Adrenal gland (tissue), 12 donors: Measurements from ENCODE around the gene UBL5. TPM values are rescaled to one million over a fixed set of nuclear protein-coding genes. Genes with fewer than 3 reads are reported as not detected.
A peak's percentile ranks its signal among the peaks of the same experiment; 100 is the strongest.
"Not testable (repeated sequence)": the region's sequence is repeated elsewhere in the genome, so short reads cannot be mapped to it uniquely, and the experiment has no call there.

Source experiments
- DNase-seq, 7 donors: peaks; one replicate each; pipeline ENCODE4 v3.0.0-alpha.2; 2019 to 2020
- H3K27ac ChIP-seq, 5 donors: fragments of 200-600 bp; sonication (generic) in 4 of 5; 1 replicate in 3 of 5; 2 replicates in 2 of 5; pipeline versions ENCODE4 v1.5.1 to v1.8.0; 2016 to 2020; ENCODE audit warnings: mild to moderate bottlenecking in 1 of 5
- H3K27me3 ChIP-seq: fragments of 200-600 bp; 2 replicates; pipeline ENCODE4 v1.8.0; 2021
- H3K36me3 ChIP-seq, 2 donors: fragments of 200-600 bp; replicated peaks in 1 of 2; 1 replicate in 1 of 2; 2 replicates in 1 of 2; pipeline versions ENCODE4 v1.5.1 to v1.8.0; 2018 to 2022
- H3K4me1 ChIP-seq, 2 donors: fragments of 200-600 bp; replicated peaks in 1 of 2; 1 replicate in 1 of 2; 2 replicates in 1 of 2; pipeline versions ENCODE4 v1.5.1 to v1.8.0; 2018 to 2021
- H3K4me3 ChIP-seq, 4 donors: fragments of 200-600 bp; sonication (generic) in 3 of 4; one replicate each; pipeline ENCODE4 v1.5.1; 2016 to 2018
- H3K9me3 ChIP-seq, 3 donors: fragments of 200-600 bp; sonication (generic) in 1 of 3; replicated peaks in 1 of 3; 1 replicate in 2 of 3; 2 replicates in 1 of 3; pipeline versions ENCODE4 v1.5.1 to v1.8.0; 2016 to 2021
- POLR2A ChIP-seq, 2 donors: fragments of 450-650 bp; IDR thresholded peaks; one replicate each; pipeline ENCODE4 v1.6.1; 2017; ENCODE audit warnings: antibody characterized with exemption in 2 of 2, mild to moderate bottlenecking in 2 of 2, moderate library complexity in 1 of 2
- WGBS, 4 donors: extraction: QIAGEN DNeasy Blood & Tissue Kit in 2 of 4; methylation state at CpG; one replicate each; pipeline versions ENCODE4 v1.1.5 to v1.1.7; 2013 to 2017; 5-methylcytosine and 5-hydroxymethylcytosine counted together
- intact Hi-C, 2 donors: fragments of 100-400 bp; cut with DNase I; formaldehyde crosslinking; loops; one replicate each; pipeline versions ENCODE4 v1.14.1 to v1.15.0; 2022 to 2023
- polyA plus RNA-seq, 3 donors: library from polyadenylated mRNA; stranded (reverse); fragments of 200-250 nt in 2 of 3; fragments of 350-450 nt in 1 of 3; fragmentation: Illumina TruSeq in 1 of 3; extraction: RNeasy Lipid Tissue Mini Kit (QIAGEN cat#74804) in 1 of 3; gene quantifications; one replicate each; pipeline ENCODE4 v1.2.3, GENCODE V29; 2013 to 2014
- total RNA-seq, 9 donors: library from RNA; depleted of rRNA in 4 of 9; stranded (reverse); fragments of >200 nt in 4 of 9; fragments of 120-200 nt in 1 of 9; fragmentation: NEBNext Ultra II Directional in 1 of 9; extraction: Animal tissue kit (Norgen Biotek cat#: 25700) in 1 of 9; gene quantifications; one replicate each; pipeline versions ENCODE4 v1.1.0 to v1.2.4, GENCODE V29; 2013 to 2023
- TF ChIP-seq, protein P1 (sequence below), 6 experiments: fragments of 450-650 bp in 4 of 6; fragments of 200-600 bp in 2 of 6; sonication (generic) in 1 of 6; IDR thresholded peaks; 1 replicate in 5 of 6; 2 replicates in 1 of 6; pipeline versions ENCODE4 v1.5.1 to v1.8.0; 2016 to 2021; ENCODE audit warnings: antibody characterized with exemption in 6 of 6, mild to moderate bottlenecking in 2 of 6, moderate library complexity in 1 of 6
- donor health status: healthy with polysubstance abuse.
- donor health status: Bipolar disorder and iron deficiency.
- donor health status: DM: yes; HTN: yes; CAD: no.
- donor health status: DM: no; HTN: no; CAD: no.
- donor health status: DM: no; HTN: no; CAD: no.
- donor health status: DM: yes; HTN: yes; CAD: no.

The UBL5 gene
- total and polyA plus RNA-seq, 12 donors = 352 to 2,424 (median 513) TPM

DNA sequence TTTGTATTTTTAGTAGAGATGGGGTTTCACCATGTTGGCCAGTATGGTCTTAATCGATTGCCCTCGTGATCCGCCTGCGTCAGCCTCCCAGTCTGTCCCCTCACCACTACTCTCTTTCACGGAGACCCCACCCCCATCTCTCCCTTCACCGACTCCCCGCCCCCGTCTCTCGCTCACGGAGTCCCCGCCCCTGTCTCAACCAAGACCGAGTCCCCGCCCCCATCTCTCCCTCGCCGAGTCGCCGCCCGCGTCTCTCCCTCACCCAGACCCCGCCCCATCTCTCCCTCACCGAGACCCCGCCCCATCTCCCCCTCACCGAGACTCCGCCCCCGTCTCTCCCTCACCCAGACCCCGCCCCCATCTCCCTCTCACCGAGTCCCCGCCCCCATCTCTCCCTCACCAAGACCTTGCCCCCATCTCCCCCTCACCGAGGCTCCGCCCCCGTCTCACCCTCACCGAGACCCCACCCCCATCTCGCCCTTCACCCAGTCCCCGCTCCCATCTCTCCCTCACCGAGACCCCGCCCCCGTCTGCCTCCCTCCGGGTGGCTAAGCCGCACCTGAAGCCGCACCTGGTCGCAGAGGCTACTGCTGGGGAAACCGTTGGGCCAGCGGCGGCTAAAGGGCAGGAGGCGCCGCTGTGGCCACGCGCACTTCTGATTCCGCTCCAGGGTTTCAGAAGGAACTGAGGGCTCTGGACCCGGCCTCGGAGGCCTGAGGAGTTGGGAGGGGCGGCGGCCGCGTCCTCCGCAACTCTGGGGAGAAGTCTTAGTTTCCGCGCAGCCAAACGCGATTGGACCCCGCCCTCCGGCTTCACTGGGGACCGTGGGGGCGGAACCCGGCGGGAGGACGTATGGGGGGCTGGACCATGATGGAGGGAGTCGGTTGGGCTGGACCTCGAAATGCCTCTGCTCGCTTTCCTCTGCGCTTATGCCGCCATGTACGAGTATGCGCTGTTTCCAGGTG, 42.1 kb upstream of the UBL5 start:
- H3K27ac ChIP-seq = peak overlapping the region; percentile 90 to 99 (median 97)
- intact Hi-C loops = no loop called here

DNA sequence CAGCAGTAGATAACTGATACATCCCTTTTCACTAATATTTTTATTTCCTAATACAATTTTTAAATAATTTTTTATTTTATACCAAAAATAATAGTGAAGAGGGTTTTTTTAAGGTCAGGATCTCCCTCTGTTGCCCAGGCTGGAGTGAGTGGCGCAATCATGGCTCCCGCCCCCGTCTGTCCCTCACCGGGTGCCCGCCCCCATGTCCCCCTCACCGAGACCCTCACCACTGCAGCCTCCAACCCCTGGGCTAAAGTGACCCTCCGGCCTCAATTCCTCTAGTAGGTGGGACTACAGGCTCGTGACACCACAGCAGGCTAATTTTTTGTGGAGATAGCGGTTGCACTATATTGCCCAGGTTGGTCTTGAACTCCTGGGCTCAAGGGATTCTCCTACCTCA, 41.4 kb upstream of the UBL5 start:
- peaks cover 9 to 14% of the 10 kb centered on the region in 2 donors for H3K4me1 ChIP-seq
- peak overlapping the region in 2 of 4 donors; percentile 89 to 96 for H3K4me3 ChIP-seq
- no peaks in the 10 kb centered on the region for H3K9me3 ChIP-seq
- H3K27ac ChIP-seq = peak overlapping the region in 4 of 5 donors; percentile 90 to 99 (median 98)
- no peaks in the 10 kb centered on the region for H3K27me3 ChIP-seq
- H3K36me3 ChIP-seq = no peaks in the 10 kb centered on the region
- DNase-seq = no peak
- no peak for TF ChIP-seq POLR2A (IDR thresholded peaks at IDR 0.05)
- TF ChIP-seq, protein P1, sequence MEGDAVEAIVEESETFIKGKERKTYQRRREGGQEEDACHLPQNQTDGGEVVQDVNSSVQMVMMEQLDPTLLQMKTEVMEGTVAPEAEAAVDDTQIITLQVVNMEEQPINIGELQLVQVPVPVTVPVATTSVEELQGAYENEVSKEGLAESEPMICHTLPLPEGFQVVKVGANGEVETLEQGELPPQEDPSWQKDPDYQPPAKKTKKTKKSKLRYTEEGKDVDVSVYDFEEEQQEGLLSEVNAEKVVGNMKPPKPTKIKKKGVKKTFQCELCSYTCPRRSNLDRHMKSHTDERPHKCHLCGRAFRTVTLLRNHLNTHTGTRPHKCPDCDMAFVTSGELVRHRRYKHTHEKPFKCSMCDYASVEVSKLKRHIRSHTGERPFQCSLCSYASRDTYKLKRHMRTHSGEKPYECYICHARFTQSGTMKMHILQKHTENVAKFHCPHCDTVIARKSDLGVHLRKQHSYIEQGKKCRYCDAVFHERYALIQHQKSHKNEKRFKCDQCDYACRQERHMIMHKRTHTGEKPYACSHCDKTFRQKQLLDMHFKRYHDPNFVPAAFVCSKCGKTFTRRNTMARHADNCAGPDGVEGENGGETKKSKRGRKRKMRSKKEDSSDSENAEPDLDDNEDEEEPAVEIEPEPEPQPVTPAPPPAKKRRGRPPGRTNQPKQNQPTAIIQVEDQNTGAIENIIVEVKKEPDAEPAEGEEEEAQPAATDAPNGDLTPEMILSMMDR (IDR thresholded peaks at IDR 0.05) = no peak
- WGBS, 4 donors = 47 to 54% (median 48%) methylated on average over 9 of the region's 9 CpGs
- intact Hi-C loops = no loop called here

More for the DNA sequence above, 42.1 kb upstream of the UBL5 start:
- Histone ChIP-seq H3K9me3 (no peaks in the 10 kb centered on the region), H3K4me1 (peaks cover 9 to 11% of the 10 kb centered on the region in 2 donors), H3K36me3 (no peaks in the 10 kb centered on the region), H3K4me3 (peak overlapping the region; percentile 48 to 96 (median 84)), H3K27me3 (no peaks in the 10 kb centered on the region)
- TF ChIP-seq POLR2A (IDR thresholded peaks at IDR 0.05) = peak; percentile 85 to 89
- TF ChIP-seq, protein P1 (IDR thresholded peaks at IDR 0.05) = no peak
- peak; percentile 97 to 99 (median 98) for DNase-seq
- 0 to 2% (median 1%) methylated on average over 31 to 74 of the region's 74 CpGs for WGBS, 4 donors

DNA sequence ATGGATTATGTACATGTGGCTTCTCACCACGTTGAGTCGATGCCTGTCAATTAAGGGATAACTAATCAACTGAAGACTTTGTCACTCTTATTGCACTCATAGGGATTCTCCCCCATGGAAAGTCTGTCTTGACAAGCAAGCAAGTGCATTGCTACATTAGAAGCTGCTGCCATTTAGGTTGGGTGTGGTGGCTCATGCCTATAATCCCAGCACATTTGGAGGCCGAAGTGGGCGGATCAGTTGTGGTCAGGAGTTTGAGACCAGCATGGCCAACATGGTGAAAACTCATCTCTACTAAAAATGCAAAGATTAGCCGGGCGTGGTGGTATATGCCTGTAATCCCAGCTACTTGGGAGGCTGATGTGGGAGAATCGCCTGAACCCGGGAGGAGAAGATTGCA, 40.9 kb upstream of the UBL5 start:
- Histone ChIP-seq H3K4me1 (peaks cover 9 to 16% of the 10 kb centered on the region in 2 donors), H3K4me3 (no peak overlapping the region), H3K27me3 (no peaks in the 10 kb centered on the region), H3K9me3 (no peaks in the 10 kb centered on the region), H3K36me3 (no peaks in the 10 kb centered on the region), H3K27ac (peak overlapping the region in 2 of 5 donors; percentile 90 to 99)
- DNase-seq = no peak
- TF ChIP-seq POLR2A (IDR thresholded peaks at IDR 0.05) = no peak
- TF ChIP-seq, protein P1 (IDR thresholded peaks at IDR 0.05) = no peak
- intact Hi-C loops = no loop called here
- WGBS, 4 donors = 93 to 97% (median 96%) methylated on average over 8 of the region's 8 CpGs

DNA sequence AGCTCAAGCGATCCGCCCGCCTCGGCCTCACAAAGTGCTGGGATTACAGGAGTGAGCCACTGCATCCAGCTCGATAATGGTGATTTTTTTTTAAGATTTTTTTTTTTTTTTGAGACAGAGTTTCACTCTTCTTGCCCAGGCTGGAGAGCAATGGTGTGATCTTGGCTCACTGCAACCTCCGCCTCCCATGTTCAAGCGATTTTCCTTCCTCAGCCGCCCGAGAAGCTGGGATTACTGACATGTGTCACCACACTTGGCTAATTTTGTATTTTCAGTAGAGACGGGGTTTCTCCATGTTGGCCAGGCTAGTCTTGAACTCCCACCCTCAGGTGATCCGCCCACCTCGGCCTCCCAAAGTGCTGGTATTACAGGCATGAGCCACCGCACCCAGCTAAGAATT, 39.1 kb upstream of the UBL5 start:
- H3K9me3 ChIP-seq, H3K4me3 ChIP-seq, H3K27ac ChIP-seq, DNase-seq, H3K36me3 ChIP-seq, intact Hi-C loops, H3K27me3 ChIP-seq: not testable (repeated sequence)
- H3K4me1 ChIP-seq = peaks cover 9 to 16% of the 10 kb centered on the region in 2 donors
- 89 to 96% (median 94%) methylated on average over 13 of the region's 13 CpGs for WGBS, 4 donors
